ENCODE measurements around the gene TBC1D14.
"Not testable (repeated sequence)": the region's sequence is repeated elsewhere in the genome, so short reads cannot be mapped to it uniquely, and the experiment has no call there.

The TBC1D14 gene

DNA sequence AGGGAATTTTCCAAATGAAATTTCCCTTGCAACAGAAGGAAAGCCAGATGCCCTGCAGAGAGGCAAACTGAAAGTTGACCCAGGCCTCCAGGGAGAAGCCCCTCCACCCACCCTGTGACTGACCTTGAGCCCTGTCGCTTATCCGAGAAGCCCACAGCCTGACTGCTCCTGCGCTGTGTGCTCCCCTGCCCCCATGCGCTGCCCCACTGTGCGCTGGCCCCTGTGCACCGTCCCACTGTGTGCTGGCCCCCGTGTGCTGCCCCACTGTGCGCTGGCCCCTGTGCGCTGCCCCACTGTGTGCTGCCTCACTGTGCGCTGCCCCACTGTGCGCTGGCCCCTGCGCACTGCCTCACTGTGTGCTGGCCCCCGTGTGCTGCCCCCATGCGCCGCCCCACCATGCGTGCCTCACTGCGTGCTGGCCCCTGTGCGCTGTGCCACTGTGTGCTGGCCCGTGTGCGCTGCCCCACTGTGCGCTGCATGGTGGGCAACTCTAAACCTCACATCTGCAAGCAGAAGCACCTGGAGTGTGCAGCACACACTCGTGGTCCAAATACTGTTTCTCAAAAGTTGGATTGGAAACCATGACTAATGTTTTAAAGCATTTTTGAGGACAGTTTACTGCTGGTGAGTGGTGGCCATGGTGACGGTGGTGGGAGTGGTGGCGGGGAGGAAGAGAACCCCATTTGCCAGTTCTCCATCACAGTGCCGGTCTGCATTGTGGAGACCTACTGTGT, 166.5 kb downstream of the TBC1D14 start:
- no peak for DNase-seq (ENCODE audit: low spot score)

DNA sequence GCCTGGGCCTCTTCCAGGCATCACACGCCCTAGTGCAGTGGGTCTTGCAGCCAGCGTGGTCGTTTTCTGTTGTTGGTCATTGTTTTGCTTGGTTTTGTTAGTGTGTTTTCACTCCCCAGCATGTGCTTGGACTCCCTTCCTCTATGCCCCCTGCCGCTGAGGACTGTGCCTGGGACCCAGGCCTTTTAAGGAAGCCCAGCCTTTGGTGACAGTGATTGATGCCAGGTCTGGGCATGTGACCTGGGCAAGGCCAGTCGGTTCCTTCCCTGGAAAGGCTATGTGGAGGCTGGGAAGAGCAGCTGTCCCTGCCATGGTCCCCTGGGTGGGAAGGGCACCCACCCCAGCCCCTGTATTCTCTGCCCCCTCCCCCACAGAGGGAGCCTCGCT, 167.1 kb downstream of the TBC1D14 start:
- FAIRE-seq (no peak), DNase-seq (ENCODE audit: low spot score) (no peak)

More for the DNA sequence above, 166.5 kb downstream of the TBC1D14 start:
- no peak for FAIRE-seq

DNA sequence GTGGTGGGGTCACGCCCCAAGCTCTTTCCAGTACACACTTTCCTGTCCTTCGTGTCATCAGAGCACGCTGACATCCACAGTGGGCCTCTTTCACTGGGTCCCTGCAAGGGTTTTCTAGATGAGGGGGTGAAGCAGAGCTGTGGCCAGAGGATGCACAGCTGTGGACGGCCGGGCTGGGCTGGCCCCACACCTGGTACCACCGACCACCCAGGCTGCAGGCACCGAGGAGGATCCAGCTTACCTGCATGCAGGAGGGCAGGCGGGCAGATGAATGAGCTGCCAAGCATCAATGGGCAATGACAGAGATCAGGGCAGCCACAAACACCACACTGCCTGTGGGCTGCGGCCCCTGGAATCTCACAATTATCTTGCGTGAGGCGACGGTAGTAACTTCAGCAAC, 167.7 kb downstream of the TBC1D14 start:
- no peak for DNase-seq (ENCODE audit: low spot score)
- FAIRE-seq: no peak

DNA sequence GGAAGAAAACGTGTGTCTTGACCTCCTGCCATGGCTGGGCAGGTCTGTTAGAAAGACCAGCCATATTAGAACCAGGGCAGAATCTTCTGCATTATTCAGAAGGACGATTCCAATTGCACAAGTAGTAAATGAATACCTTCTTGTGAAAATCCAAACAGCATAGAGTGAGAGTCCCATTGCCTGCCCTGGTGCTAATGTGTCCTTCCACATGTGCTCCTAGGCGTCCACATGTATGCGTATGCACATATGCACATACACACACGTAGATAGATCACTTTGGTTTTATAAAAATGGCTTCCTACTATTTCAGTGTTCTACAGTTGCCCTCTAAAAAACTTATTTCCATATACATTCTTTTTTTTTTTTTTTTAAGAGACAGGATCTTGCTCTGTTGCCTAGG, 168.4 kb downstream of the TBC1D14 start:
- FAIRE-seq (no peak), DNase-seq (ENCODE audit: low spot score) (no peak)

DNA sequence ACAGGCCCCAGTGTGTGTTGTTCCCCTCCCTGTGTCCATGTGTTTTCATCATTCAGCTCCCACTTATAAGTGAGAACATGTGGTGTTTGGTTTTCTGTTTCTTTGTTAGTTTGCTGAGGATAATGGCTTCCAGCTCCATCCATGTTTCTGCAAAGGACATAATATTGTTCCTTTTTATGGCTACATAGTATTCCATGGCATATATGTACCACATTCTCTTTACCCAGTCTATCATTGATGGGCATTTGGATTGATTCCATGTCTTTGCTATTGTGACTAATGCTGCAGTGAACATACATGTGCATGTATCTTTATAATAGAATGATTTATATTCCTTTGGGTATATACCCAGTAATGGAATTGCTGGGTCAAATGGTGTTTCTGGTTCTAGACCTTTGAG, 169.9 kb downstream of the TBC1D14 start:
- DNase-seq (ENCODE audit: low spot score); FAIRE-seq: not testable (repeated sequence)

DNA sequence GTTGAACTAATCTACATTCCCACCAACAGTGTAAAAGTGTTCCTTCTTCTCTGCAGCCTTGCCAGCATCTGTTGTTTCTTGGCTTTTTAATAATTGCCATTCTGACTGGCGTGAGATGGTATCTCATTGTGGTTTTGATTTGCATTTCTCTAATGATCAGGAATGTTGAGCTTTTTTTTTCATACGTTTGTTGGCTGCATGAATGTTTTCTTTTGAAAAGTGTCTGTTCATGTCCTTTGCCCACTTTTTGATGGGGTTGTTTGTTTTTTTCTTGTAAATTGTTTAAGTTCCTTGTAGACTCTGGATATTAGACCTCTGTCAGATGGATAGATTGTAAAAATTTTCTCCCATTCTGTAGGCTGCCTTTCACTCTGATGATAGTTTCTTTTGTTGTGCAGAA, 170.3 kb downstream of the TBC1D14 start:
- FAIRE-seq; DNase-seq (ENCODE audit: low spot score): not testable (repeated sequence)
